Gastroesophageal sphincter (tissue), 3 donors: ENCODE data around the gene GRM8.

ENCODE experiments used
- EP300 ChIP-seq: sonication (generic); formaldehyde crosslinking; IDR thresholded peaks from one replicate; pipeline ENCODE4 v1.6.1; 2017; ENCODE audit warnings: antibody characterized with exemption, mild to moderate bottlenecking
- POLR2A ChIP-seq, 2 donors: fragments of 450-650 bp; IDR thresholded peaks; one replicate each; pipeline ENCODE4 v1.6.1; 2017; ENCODE audit warnings: antibody characterized with exemption in 2 of 2, mild to moderate bottlenecking in 2 of 2, moderate library complexity in 1 of 2
- POLR2AphosphoS5 ChIP-seq: sonication (generic); formaldehyde crosslinking; IDR thresholded peaks from one replicate; pipeline ENCODE4 v1.6.1; 2017; ENCODE audit warnings: antibody characterized with exemption
- TF ChIP-seq, protein P1 (sequence below), 4 experiments: fragments of 200-600 bp in 2 of 4; fragments of 450-650 bp in 2 of 4; sonication (generic) in 1 of 4; IDR thresholded peaks; one replicate each; pipeline ENCODE4 v1.5.1; 2017 to 2019; ENCODE audit warnings: antibody characterized with exemption in 4 of 4, mild to moderate bottlenecking in 2 of 4, moderate library complexity in 2 of 4

DNA sequence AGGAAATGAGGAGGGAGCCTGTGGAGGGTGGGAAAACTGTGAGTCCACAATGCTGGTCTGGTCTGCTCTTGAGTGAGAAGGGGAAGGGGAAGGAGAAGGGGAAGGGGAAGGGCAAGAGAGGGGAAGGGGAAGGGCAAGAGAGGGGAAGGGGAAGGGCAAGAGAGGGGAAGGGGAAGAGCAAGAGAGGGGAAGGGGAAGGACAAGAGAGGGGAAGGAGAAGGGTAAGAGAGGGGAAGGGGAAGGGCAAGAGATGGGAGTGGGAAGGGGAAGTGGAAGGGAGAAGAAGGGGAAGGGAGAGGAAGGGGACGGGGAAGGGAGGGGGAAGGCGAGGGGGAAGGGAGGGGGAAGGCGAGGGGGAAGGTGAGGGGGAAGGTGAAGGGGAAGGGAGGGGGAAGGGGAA is 213.2 kb downstream of the GRM8 start:
- TF ChIP-seq POLR2AphosphoS5 (no peak), POLR2A (IDR thresholded peaks at IDR 0.05) (no peak), EP300 (no peak)
- TF ChIP-seq, protein P1, sequence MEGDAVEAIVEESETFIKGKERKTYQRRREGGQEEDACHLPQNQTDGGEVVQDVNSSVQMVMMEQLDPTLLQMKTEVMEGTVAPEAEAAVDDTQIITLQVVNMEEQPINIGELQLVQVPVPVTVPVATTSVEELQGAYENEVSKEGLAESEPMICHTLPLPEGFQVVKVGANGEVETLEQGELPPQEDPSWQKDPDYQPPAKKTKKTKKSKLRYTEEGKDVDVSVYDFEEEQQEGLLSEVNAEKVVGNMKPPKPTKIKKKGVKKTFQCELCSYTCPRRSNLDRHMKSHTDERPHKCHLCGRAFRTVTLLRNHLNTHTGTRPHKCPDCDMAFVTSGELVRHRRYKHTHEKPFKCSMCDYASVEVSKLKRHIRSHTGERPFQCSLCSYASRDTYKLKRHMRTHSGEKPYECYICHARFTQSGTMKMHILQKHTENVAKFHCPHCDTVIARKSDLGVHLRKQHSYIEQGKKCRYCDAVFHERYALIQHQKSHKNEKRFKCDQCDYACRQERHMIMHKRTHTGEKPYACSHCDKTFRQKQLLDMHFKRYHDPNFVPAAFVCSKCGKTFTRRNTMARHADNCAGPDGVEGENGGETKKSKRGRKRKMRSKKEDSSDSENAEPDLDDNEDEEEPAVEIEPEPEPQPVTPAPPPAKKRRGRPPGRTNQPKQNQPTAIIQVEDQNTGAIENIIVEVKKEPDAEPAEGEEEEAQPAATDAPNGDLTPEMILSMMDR (IDR thresholded peaks at IDR 0.05) = no peak
